Measurements from ENCODE around the gene NCOA6. TPM values are rescaled to one million over a fixed set of nuclear protein-coding genes. Genes with fewer than 3 reads are reported as not detected.

NCOA6 gene
- polyA plus RNA-seq, 1 donor from 2014 or later = 13.0 TPM

DNA sequence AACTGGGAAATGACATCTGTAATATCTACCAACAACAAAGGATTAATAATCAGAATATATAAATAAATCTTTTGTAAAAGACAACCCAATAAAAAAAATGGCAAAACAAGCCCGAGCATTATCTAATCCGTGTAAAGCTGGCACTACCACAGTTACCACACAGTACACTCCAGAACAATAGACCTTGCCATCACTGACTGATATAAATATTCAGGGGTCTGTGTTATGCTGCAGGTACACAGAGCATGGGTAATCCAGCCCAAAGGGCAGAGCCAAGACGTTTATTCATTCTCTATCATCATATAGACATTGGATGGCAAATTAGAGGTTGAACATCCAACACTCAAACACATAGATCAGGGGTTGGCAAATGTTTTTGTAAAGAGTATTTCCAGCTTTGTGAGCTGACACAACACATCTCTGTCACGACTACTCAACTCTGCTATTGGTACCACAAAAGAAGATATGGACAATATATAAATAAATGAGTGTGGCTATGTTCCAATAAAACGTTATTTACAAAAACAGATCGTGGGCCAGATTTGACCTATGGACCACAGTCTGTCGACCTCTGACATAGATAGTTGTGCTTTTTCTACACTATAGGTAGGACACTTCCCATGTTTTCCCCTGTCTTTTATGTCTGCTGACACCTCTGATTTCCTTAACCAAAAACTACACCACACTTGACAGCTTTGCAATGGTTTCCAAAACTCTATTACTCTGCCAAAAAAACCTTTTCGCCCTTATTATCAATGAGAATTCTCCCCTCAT lies 4.5 kb downstream of the NCOA6 start:
- H4K20me1 ChIP-seq (ENCODE audit: insufficient read depth) = no peaks in the 10 kb centered on the region

DNA sequence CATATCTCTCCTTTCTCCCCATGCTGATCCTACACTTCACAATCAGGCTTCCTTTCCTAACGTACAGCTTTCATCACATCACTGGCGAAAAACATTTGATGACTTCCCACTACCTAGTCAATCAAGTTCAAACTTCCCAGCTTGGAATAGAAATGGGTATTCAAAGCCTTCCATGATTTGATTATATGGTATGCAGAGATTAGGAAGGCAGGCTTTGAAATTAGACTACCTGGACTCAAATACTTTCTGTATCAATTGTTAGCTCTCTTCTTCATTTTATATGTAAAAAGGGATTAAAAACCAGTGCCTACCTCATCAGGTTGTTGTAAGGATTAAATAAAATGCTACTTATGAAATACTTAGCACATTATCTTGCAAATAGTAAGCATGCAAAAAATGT lies 7.7 kb downstream of the NCOA6 start:
- Histone ChIP-seq H4K20me1 (ENCODE audit: insufficient read depth) (peaks cover 3% of the 10 kb centered on the region), H3K9ac (ENCODE audit: low read length) (no peak overlapping the region), H3K27ac (ENCODE audit: low read length) (no peak overlapping the region), H3F3A (ENCODE audit: insufficient read depth, low read length, poor library complexity, severe bottlenecking) (no peaks in the 10 kb centered on the region), H3K4me3 (ENCODE audit: low read length) (no peak overlapping the region), H3K9me3 (ENCODE audit: low read length) (no peaks in the 10 kb centered on the region), H2AFZ (ENCODE audit: low read depth, low read length) (no peak overlapping the region), H3K4me2 (ENCODE audit: low read length) (no peak overlapping the region), H3K79me2 (replicated peaks; ENCODE audit: insufficient read depth, low read length) (peaks cover 78% of the 10 kb centered on the region), H3K36me3 (ENCODE audit: insufficient read depth, low read length) (no peaks in the 10 kb centered on the region), H3K9me2 (ENCODE audit: insufficient read depth, low read length) (no peaks in the 10 kb centered on the region), H3K27me3 (ENCODE audit: insufficient read depth, low read depth, low read length) (no peaks in the 10 kb centered on the region)
- no peak for TF ChIP-seq TAF1 (IDR thresholded peaks at IDR 0.05; ENCODE audit: low read depth)
- TF ChIP-seq EP300 (conservative IDR thresholded peaks at IDR 0.05; ENCODE audit: poor library complexity, severe bottlenecking) = no peak
- TF ChIP-seq POLR2AphosphoS5 (IDR thresholded peaks at IDR 0.05) = no peak

More for the DNA sequence above, 4.5 kb downstream of the NCOA6 start:
- no peaks in the 10 kb centered on the region for H3K9me2 ChIP-seq (ENCODE audit: insufficient read depth, low read length)
- no peak overlapping the region for H3K4me2 ChIP-seq (ENCODE audit: low read length)
- H3F3A ChIP-seq (ENCODE audit: insufficient read depth, low read length, poor library complexity, severe bottlenecking) = no peaks in the 10 kb centered on the region
- H3K36me3 ChIP-seq (ENCODE audit: insufficient read depth, low read length) = no peaks in the 10 kb centered on the region
- H3K79me2 ChIP-seq (replicated peaks; ENCODE audit: insufficient read depth, low read length) = peaks cover 82% of the 10 kb centered on the region
- no peak overlapping the region for H3K4me3 ChIP-seq (ENCODE audit: low read length)
- H3K27ac ChIP-seq (ENCODE audit: low read length) = no peak overlapping the region
- no peak for TF ChIP-seq POLR2AphosphoS5 (IDR thresholded peaks at IDR 0.05)
- no peak for TF ChIP-seq MXI1 (conservative IDR thresholded peaks at IDR 0.05; ENCODE audit: poor library complexity, severe bottlenecking)
- no peak overlapping the region for H3K9ac ChIP-seq (ENCODE audit: low read length)
- no peaks in the 10 kb centered on the region for H3K27me3 ChIP-seq (ENCODE audit: insufficient read depth, low read depth, low read length)
- H2AFZ ChIP-seq (ENCODE audit: low read depth, low read length) = no peak overlapping the region
- H3K9me3 ChIP-seq (ENCODE audit: low read length) = no peaks in the 10 kb centered on the region

DNA sequence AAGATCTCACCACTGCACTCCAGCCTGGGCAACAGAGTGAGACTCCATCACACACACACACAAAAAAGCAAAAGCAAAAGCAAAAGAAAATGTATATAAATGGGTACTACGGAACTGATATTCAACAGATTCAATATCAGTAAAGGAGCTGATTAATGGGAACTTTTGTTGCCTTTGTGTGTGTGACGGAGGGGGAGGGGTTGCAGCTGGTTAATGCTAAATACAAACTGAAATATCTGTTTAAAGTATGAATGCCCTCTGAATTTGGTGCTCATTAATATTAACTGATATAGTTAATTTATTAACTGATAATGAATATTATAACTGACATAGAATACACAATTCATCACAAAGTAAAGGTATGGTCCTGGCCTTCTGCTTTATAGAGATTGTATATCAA lies 8.4 kb downstream of the NCOA6 start:
- TF ChIP-seq POLR2AphosphoS5 (IDR thresholded peaks at IDR 0.05) (no peak), RAD21 (conservative IDR thresholded peaks at IDR 0.05) (no peak), SMC3 (conservative IDR thresholded peaks at IDR 0.05; ENCODE audit: poor library complexity) (no peak), TAF1 (IDR thresholded peaks at IDR 0.05; ENCODE audit: low read depth) (no peak), EZH2 (IDR thresholded peaks at IDR 0.05; ENCODE audit: borderline replicate concordance, insufficient read depth, low read length, poor library complexity, severe bottlenecking) (no peak), MXI1 (conservative IDR thresholded peaks at IDR 0.05; ENCODE audit: poor library complexity, severe bottlenecking) (no peak), EP300 (conservative IDR thresholded peaks at IDR 0.05; ENCODE audit: poor library complexity, severe bottlenecking) (no peak)
- TF ChIP-seq, protein P1, sequence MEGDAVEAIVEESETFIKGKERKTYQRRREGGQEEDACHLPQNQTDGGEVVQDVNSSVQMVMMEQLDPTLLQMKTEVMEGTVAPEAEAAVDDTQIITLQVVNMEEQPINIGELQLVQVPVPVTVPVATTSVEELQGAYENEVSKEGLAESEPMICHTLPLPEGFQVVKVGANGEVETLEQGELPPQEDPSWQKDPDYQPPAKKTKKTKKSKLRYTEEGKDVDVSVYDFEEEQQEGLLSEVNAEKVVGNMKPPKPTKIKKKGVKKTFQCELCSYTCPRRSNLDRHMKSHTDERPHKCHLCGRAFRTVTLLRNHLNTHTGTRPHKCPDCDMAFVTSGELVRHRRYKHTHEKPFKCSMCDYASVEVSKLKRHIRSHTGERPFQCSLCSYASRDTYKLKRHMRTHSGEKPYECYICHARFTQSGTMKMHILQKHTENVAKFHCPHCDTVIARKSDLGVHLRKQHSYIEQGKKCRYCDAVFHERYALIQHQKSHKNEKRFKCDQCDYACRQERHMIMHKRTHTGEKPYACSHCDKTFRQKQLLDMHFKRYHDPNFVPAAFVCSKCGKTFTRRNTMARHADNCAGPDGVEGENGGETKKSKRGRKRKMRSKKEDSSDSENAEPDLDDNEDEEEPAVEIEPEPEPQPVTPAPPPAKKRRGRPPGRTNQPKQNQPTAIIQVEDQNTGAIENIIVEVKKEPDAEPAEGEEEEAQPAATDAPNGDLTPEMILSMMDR (IDR thresholded peaks at IDR 0.05; ENCODE audit: poor library complexity, severe bottlenecking) = no peak
- TF ChIP-seq, protein P2, sequence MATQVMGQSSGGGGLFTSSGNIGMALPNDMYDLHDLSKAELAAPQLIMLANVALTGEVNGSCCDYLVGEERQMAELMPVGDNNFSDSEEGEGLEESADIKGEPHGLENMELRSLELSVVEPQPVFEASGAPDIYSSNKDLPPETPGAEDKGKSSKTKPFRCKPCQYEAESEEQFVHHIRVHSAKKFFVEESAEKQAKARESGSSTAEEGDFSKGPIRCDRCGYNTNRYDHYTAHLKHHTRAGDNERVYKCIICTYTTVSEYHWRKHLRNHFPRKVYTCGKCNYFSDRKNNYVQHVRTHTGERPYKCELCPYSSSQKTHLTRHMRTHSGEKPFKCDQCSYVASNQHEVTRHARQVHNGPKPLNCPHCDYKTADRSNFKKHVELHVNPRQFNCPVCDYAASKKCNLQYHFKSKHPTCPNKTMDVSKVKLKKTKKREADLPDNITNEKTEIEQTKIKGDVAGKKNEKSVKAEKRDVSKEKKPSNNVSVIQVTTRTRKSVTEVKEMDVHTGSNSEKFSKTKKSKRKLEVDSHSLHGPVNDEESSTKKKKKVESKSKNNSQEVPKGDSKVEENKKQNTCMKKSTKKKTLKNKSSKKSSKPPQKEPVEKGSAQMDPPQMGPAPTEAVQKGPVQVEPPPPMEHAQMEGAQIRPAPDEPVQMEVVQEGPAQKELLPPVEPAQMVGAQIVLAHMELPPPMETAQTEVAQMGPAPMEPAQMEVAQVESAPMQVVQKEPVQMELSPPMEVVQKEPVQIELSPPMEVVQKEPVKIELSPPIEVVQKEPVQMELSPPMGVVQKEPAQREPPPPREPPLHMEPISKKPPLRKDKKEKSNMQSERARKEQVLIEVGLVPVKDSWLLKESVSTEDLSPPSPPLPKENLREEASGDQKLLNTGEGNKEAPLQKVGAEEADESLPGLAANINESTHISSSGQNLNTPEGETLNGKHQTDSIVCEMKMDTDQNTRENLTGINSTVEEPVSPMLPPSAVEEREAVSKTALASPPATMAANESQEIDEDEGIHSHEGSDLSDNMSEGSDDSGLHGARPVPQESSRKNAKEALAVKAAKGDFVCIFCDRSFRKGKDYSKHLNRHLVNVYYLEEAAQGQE (IDR thresholded peaks at IDR 0.05; ENCODE audit: borderline replicate concordance) = no peak
- Histone ChIP-seq H3K4me2 (ENCODE audit: low read length) (no peak overlapping the region), H4K20me1 (ENCODE audit: insufficient read depth) (peaks cover 3% of the 10 kb centered on the region), H3K4me3 (ENCODE audit: low read length) (no peak overlapping the region), H2AFZ (ENCODE audit: low read depth, low read length) (no peak overlapping the region), H3K9me3 (ENCODE audit: low read length) (no peaks in the 10 kb centered on the region), H3K9me2 (ENCODE audit: insufficient read depth, low read length) (no peaks in the 10 kb centered on the region), H3K27ac (ENCODE audit: low read length) (no peak overlapping the region), H3K79me2 (replicated peaks; ENCODE audit: insufficient read depth, low read length) (peaks cover 77% of the 10 kb centered on the region), H3F3A (ENCODE audit: insufficient read depth, low read length, poor library complexity, severe bottlenecking) (no peaks in the 10 kb centered on the region), H3K9ac (ENCODE audit: low read length) (no peak overlapping the region), H3K36me3 (ENCODE audit: insufficient read depth, low read length) (no peaks in the 10 kb centered on the region), H3K27me3 (ENCODE audit: insufficient read depth, low read depth, low read length) (no peaks in the 10 kb centered on the region)
